Activated CD4-positive, alpha-beta T cell treated with anti-CD3 and anti-CD28 coated beads, Interleukin-2, Interleukin-4, amounts not matched to agents 100 ng/mL and 50 ng/mL, durations not matched to agents 16 hours and 8 hours (primary cell): ENCODE measurements around the gene PSTK.

Source experiments
- DNase-seq: peaks from one replicate; pipeline ENCODE4 v3.0.0-alpha.2; 2020; ENCODE audit warnings: low spot score

The PSTK gene

DNA sequence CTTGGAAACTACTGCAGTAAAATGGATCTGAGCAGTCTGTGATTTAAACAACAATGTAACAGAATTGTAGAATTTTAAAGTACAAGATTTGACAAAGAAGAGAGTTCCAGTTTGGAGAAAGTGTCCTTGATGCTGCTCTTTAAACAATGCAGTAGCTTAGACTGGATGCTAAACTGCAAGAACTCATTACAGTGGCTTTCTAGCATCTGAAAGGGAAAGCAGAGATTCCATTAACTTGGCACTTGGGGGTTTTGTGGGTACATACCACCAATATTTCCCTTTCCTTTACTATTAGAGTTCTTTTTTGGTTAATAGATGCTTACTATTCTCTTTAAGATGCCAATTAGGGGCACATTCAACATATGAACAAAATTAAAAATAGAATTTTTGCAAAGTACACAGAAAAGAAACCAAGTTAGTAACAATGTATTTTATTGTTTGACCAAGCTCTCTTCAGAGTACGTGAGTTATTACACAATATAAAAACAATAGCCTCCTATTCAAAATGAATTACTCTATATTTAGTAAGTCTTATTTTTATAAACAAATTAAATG lies 11.9 kb downstream of the PSTK start:
- DNase-seq, result no peak

- DNase-seq, result no peak
Observed at GRCh38 chr10:122993797-122994336, 13.7 kb downstream of the PSTK start.

DNA sequence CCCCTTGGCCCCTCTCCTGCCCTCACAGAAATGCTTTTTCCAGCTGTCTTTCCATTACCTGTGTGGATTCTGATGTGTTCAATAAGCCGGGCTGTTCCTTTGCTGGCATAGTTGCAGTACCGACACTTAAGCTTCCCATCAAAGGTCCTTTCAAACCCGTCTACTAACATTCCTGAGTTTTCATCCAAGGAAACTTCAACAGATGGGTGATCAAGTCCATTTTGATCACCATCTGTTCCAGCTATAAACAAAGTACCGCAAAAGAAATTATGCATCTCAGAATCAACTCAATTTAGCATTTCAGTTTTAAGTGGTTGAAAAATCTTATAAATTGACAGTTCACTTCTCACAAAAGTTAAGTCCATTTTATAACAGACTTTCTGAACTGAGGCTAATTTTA lies 15.7 kb downstream of the PSTK start:
- no peak for DNase-seq

GRCh38 chr10:122997864-122998263 lies 17.7 kb downstream of the PSTK start:
- DNase-seq, result no peak

- DNase-seq, result no peak
Observed at GRCh38 chr10:122998360-122998917, 18.2 kb downstream of the PSTK start.

DNA sequence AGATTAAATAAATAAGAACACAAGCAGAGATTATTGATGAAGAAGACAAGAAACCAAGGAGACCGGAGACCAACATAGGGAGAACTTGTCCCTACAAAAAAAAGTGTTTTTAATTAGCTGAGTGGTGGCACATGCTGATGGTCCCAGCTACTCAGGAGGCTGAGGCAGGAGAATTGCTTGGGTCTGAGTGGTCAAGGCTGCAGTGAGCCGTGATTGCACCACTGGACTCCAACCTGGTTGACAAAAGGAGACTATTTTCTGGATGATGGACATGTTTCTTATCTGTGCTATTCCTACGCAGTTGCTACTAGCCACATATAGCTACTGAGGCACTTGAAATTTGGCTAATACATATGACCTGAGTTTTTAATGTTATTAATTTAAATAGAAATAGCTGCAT lies 18.7 kb downstream of the PSTK start:
- no peak for DNase-seq

- no peak for DNase-seq
Observed at GRCh38 chr10:122999347-122999746, 19.1 kb downstream of the PSTK start.

DNA sequence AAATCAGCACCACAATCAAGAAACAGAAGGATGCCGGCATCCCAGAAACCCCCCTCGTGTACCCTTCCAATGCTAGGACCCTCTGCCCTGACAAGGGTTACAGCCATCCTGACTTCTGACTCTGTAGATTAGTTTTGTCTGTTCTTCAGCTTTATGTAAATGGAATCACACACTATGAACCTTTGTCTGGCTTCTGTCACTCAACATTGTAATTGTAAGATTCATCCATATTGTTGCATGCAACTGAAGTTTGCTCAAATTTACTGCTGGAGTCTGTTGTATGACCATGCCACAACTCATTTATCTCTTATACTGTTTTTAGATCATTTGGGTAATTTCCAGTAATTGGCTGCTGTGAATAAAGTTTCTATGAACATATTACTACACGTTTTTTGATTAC lies 20.0 kb downstream of the PSTK start:
- no peak for DNase-seq

GRCh38 chr10:123001370-123001769 lies 21.2 kb downstream of the PSTK start:
- no peak for DNase-seq

DNA sequence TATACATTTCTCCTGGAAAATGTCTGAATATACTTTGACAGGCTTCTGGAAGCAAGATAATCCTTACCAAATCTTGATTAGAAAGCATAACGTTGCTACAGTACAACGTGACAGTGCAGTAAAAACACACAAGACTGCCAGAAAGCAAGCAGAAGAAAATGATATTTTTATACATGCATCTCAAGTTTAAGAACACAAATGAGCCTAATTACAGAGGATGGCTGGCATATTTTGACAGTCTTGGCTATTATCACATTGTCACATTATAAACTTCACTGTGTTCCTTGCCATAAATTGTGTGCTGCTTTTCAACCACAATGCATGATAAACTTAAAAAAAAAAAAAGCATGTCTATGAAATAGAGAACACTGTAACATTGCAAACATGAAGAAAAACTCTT lies 24.1 kb downstream of the PSTK start:
- no peak for DNase-seq

DNA sequence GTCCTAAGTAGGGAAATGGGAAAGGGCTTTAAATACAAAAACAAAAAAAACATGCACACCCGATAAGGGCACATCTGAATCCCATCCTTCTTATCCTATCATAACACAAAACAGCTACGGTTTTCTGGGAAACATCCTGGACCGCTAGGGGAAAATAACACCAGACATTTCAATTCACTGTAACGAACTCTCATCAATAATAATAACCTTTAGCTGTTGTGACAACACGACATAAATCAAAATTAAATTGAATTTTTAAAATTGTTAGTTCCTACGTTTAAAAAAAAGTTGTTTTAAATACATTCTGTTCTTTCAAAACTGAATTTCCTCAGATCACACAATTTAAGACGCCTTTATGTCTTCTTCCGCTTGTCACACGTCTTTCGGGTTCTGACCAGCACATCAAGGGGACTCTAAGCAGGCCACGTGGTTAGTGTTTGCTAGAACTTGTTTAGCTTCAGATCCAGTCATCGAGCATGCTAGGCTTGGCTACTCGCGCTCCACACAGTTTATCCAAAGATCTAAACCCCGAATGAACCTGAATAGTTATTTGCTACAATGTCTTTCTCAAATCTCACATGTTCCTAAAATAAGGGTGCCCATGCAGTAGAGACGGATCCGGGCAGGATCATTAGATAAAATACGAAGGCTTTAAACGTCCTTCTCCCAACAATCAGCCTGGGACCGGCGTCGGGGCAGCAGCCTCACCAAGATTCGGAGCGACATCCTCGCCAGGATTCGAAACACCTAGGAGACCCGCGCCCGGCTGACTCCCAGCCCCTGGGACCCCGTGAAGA lies 27.6 kb downstream of the PSTK start:
- peak; percentile 58 for DNase-seq

DNA sequence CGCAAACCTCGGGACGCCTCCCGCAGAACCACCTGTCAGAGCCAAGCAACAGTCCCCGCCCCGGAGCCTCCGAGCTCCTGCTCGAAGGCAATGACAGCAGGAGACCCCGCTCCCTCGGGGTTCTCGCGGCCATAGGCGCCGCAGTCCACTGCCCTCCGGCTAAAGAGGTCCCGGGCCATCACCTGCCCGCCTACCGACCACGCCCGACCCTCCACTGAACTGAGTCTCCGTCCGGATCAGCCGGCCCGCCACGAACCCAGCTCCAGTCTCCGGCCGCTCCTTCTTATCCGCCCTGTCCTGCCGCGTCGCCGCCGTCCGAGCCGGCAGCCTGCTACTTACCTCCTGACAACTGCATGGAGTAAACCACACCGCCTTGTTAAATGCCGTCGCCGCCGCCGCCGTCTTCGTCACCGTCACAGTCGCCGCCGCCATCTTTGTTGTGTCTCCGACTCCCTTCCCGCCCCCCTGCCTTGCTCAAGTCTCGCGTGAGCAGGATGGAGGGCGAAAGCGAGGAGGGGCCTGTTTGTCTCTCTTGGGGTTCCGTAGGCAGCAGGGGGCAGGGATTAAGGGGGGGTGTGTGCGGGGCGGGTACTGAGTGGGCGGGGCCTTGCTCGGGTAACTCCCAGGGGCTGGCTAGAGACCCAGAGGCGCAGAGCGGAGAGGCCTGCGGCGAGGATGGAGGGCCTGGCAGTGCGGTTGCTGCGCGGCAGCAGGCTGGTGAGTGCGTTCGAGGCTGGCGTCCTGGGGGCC lies 28.3 kb downstream of the PSTK start, which contains the start of the genes ACADSB and IKZF5:
Gene ACADSB, plus strand, starts transcription at position 652 of the 750 bp plus-strand sequence. Its CDS starts 24 bp downstream, at position 676.
Gene IKZF5, minus strand, starts transcription at position 441 of the 750 bp plus-strand sequence. CDS start 10,170 bp downstream, outside the sequence.
- peak; percentile 97 for DNase-seq

- peak; percentile 9 for DNase-seq
Observed at GRCh38 chr10:123009105-123009820, 29.1 kb downstream of the PSTK start.

- no peak for DNase-seq
Observed at GRCh38 chr10:123011987-123012386, 31.8 kb downstream of the PSTK start.

DNA sequence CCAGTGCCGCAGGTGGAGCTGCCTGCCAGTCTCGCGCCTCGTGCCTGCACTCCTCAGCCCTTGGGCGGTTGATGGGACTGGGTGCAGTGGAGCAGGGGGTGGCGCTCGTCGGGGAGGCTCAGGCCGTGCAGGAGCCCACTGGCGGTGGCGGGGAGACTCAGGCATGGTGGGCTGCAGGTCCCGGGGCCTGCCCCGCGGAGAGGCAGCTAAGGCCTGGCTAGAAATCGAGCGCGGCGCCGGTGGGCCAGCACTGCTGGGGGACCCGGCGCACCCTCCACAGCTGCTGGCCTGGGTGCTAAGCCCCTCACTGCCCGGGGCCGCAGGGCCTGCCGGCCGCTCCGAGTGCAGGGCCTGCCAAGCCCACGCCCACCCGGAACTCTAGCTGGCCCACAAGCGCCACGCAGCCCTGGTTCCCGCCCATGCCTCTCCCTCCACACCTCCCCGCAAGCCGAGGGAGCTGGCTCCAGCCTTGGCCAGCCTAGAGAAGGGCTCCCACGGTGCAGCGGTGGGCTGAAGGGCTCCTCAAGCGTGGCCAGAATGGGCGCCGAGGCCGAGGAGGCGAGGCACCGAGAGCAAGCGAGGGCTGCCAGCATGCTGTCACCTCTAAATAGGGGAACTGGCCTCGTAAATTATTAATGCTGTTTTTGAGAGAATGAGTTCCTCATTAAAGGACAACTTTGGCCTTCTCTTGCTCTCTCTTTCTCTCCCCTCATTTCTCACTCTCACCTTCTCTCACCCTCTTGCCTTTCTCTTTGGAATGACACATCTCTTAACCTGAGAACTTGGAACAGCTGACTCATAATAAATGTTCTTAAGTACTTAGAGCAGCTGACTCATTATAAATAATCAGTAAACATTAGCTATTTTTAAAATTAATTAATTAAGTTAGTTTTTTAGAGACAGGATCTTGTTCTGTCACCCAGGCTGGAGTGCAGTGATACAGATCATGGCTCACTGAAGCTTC lies 33.5 kb downstream of the PSTK start:
- no peak for DNase-seq

- no peak for DNase-seq
Observed at GRCh38 chr10:123014772-123015171, 34.6 kb downstream of the PSTK start.

DNA sequence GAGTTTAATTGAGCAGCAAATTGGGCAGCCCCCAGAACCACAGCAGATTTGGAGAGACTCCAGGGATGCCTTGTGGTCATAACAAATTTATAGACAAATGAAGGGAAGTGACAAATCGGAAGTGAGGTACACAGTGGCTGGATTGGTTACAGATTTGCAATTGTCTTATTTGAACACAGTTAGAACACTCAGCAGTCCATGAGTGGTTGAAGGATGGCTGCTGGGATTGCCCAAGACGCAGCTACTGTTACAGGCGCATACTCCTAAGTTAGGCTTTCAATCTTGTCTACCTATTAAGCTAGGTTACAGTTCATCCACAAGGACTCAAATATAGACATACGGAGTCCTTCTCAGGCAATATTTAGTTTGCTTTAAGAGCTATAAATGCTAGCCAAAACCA lies 36.0 kb downstream of the PSTK start:
- DNase-seq, result no peak

DNA sequence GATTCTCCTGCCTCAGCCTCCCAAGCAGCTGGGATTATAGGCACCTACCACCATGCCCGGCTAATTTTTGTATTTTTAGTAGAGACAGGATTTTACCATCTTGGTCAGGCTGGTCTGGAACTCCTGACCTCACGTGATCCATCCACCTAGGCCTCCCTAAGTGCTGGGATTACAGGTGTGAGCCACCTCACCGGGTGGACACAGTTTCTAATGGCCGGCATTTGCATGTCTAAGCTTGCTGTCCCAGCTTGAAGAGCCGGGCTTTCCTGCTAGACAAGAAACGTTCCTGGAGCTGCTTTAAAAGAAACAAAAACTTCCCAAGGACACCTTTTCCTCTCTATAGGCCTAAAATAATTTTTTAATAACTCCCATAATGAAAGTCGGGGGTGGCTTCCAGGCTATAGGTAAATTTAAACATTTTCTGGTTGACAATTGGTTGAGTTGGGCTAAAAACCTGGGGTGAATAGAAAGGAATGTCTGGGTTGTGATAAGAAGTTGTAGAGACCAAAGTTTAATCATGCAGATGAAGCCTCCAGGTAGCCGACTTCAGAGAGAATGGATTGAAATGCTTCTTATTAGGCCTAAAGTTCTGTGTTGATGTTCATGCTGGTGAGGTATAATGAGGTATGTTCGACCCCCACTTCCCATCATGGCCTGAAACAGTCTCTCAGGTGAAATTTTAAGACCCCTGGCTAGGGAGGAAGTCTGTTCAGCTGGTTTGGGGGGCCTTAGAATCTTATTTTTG lies 37.4 kb downstream of the PSTK start:
- no peak for DNase-seq

DNA sequence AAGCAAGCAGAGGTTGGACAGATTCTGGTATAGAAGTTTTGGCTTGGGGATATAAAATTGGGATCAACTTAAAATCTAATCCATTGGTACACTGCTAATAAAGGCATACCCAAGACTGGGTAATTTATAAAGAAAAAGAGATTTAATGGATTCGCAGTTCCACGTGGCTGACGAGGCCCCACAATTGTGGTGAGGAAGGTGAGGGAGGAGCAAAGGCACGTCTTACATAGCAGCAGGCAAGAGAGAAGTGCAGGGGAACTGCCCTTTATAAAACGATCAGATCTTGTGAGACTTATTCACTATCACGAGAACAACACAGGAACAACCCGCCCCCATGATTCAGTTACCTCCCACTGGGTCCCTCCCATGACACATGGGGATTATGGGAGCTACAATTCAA lies 38.3 kb downstream of the PSTK start:
- no peak for DNase-seq

- DNase-seq, result no peak
Observed at GRCh38 chr10:123019264-123019663, 39.1 kb downstream of the PSTK start.
